ENCODE measurements around the gene STS.

The STS gene

GRCh38 chrX:7143941-7144525 is 3.5 kb upstream of the STS start:
- no peak overlapping the region for H3K27ac ChIP-seq (ENCODE audit: low read length)
- H3K27me3 ChIP-seq (ENCODE audit: insufficient read depth, low read length), result no peaks in the 10 kb centered on the region
- H3K4me3 ChIP-seq (ENCODE audit: low read length), result no peak overlapping the region
- no peaks in the 10 kb centered on the region for H3K9me3 ChIP-seq (ENCODE audit: insufficient read depth, low read depth, low read length)
- H3K9ac ChIP-seq (ENCODE audit: low read depth, low read length), result no peak overlapping the region
- no peaks in the 10 kb centered on the region for H3K4me1 ChIP-seq (ENCODE audit: insufficient read depth, low read length)
- no peaks in the 10 kb centered on the region for H3K36me3 ChIP-seq (ENCODE audit: insufficient read depth, low read depth, low read length)

- Histone ChIP-seq H3K9ac (ENCODE audit: low read depth, low read length) (no peak overlapping the region), H3K36me3 (ENCODE audit: insufficient read depth, low read depth, low read length) (no peaks in the 10 kb centered on the region), H3K27ac (ENCODE audit: low read length) (no peak overlapping the region), H3K9me3 (ENCODE audit: insufficient read depth, low read depth, low read length) (no peaks in the 10 kb centered on the region), H3K27me3 (ENCODE audit: insufficient read depth, low read length) (no peaks in the 10 kb centered on the region), H3K4me1 (ENCODE audit: insufficient read depth, low read length) (no peaks in the 10 kb centered on the region), H3K4me3 (ENCODE audit: low read length) (no peak overlapping the region)
Measured at GRCh38 chrX:7145454-7145853, 2.1 kb upstream of the STS start.

GRCh38 chrX:7146020-7146702 is 1.4 kb upstream of the STS start:
- no peak overlapping the region for H3K27ac ChIP-seq (ENCODE audit: low read length)
- H3K4me3 ChIP-seq (ENCODE audit: low read length), result no peak overlapping the region
- no peaks in the 10 kb centered on the region for H3K27me3 ChIP-seq (ENCODE audit: insufficient read depth, low read length)
- H3K36me3 ChIP-seq (ENCODE audit: insufficient read depth, low read depth, low read length), result no peaks in the 10 kb centered on the region
- H3K4me1 ChIP-seq (ENCODE audit: insufficient read depth, low read length), result no peaks in the 10 kb centered on the region
- no peaks in the 10 kb centered on the region for H3K9me3 ChIP-seq (ENCODE audit: insufficient read depth, low read depth, low read length)
- H3K9ac ChIP-seq (ENCODE audit: low read depth, low read length), result no peak overlapping the region

- no peak overlapping the region for H3K27ac ChIP-seq (ENCODE audit: low read length)
- H3K4me1 ChIP-seq (ENCODE audit: insufficient read depth, low read length), result no peaks in the 10 kb centered on the region
- peak overlapping the region; percentile 64; the same call in 1 of the 2 replicates for H3K9ac ChIP-seq (ENCODE audit: low read depth, low read length)
- no peaks in the 10 kb centered on the region for H3K9me3 ChIP-seq (ENCODE audit: insufficient read depth, low read depth, low read length)
- H3K27me3 ChIP-seq (ENCODE audit: insufficient read depth, low read length), result no peaks in the 10 kb centered on the region
- peak overlapping the region; percentile 95 for H3K4me3 ChIP-seq (ENCODE audit: low read length)
- no peaks in the 10 kb centered on the region for H3K36me3 ChIP-seq (ENCODE audit: insufficient read depth, low read depth, low read length)
Measured at GRCh38 chrX:7146703-7147412, 654 bp upstream of the STS start.

- H3K9me3 ChIP-seq (ENCODE audit: insufficient read depth, low read depth, low read length), result no peaks in the 10 kb centered on the region
- no peaks in the 10 kb centered on the region for H3K36me3 ChIP-seq (ENCODE audit: insufficient read depth, low read depth, low read length)
- peak within 1 kb of the TSS; percentile 87; the same call in 1 of the 2 replicates for H3K9ac ChIP-seq (ENCODE audit: low read depth, low read length)
- no peaks in the 10 kb centered on the region for H3K27me3 ChIP-seq (ENCODE audit: insufficient read depth, low read length)
- H3K4me1 ChIP-seq (ENCODE audit: insufficient read depth, low read length), result no peaks in the 10 kb centered on the region
- H3K27ac ChIP-seq (ENCODE audit: low read length), result no peak within 1 kb of the TSS
- H3K4me3 ChIP-seq (ENCODE audit: low read length), result peak within 1 kb of the TSS; percentile 95
Measured at GRCh38 chrX:7147978-7148854, 704 bp downstream of the STS start, which contains the start of gene PUDP. TSS of gene PUDP (minus strand) at chrX:7148153. CDS start at chrX:7148113, 40 bp downstream.

GRCh38 chrX:7149411-7149810 is 1.9 kb downstream of the STS start:
- Histone ChIP-seq H3K9me3 (ENCODE audit: insufficient read depth, low read depth, low read length) (no peaks in the 10 kb centered on the region), H3K27me3 (ENCODE audit: insufficient read depth, low read length) (no peaks in the 10 kb centered on the region), H3K36me3 (ENCODE audit: insufficient read depth, low read depth, low read length) (no peaks in the 10 kb centered on the region), H3K27ac (ENCODE audit: low read length) (no peak overlapping the region), H3K4me3 (ENCODE audit: low read length) (no peak overlapping the region), H3K9ac (ENCODE audit: low read depth, low read length) (no peak overlapping the region), H3K4me1 (ENCODE audit: insufficient read depth, low read length) (no peaks in the 10 kb centered on the region)

GRCh38 chrX:7153231-7153630 is 5.7 kb downstream of the STS start:
- Histone ChIP-seq H3K27me3 (ENCODE audit: insufficient read depth, low read length) (no peaks in the 10 kb centered on the region), H3K9ac (ENCODE audit: low read depth, low read length) (no peak overlapping the region), H3K4me1 (ENCODE audit: insufficient read depth, low read length) (no peaks in the 10 kb centered on the region; the same call in 1 of the 2 replicates), H3K27ac (ENCODE audit: low read length) (no peak overlapping the region), H3K9me3 (ENCODE audit: insufficient read depth, low read depth, low read length) (no peaks in the 10 kb centered on the region), H3K36me3 (ENCODE audit: insufficient read depth, low read depth, low read length) (no peaks in the 10 kb centered on the region), H3K4me3 (ENCODE audit: low read length) (no peak overlapping the region)

GRCh38 chrX:7154041-7154597 is 6.6 kb downstream of the STS start:
- Histone ChIP-seq H3K27ac (ENCODE audit: low read length) (no peak overlapping the region), H3K27me3 (ENCODE audit: insufficient read depth, low read length) (no peaks in the 10 kb centered on the region), H3K4me1 (ENCODE audit: insufficient read depth, low read length) (peaks cover 6% of the 10 kb centered on the region; the same call in 1 of the 2 replicates), H3K36me3 (ENCODE audit: insufficient read depth, low read depth, low read length) (no peaks in the 10 kb centered on the region), H3K4me3 (ENCODE audit: low read length) (no peak overlapping the region), H3K9me3 (ENCODE audit: insufficient read depth, low read depth, low read length) (no peaks in the 10 kb centered on the region), H3K9ac (ENCODE audit: low read depth, low read length) (no peak overlapping the region)

GRCh38 chrX:7155163-7155562 is 7.7 kb downstream of the STS start:
- Histone ChIP-seq H3K27ac (ENCODE audit: low read length) (no peak overlapping the region), H3K9me3 (ENCODE audit: insufficient read depth, low read depth, low read length) (no peaks in the 10 kb centered on the region), H3K9ac (ENCODE audit: low read depth, low read length) (no peak overlapping the region), H3K4me1 (ENCODE audit: insufficient read depth, low read length) (peaks cover 10% of the 10 kb centered on the region; the same call in 1 of the 2 replicates), H3K4me3 (ENCODE audit: low read length) (no peak overlapping the region), H3K36me3 (ENCODE audit: insufficient read depth, low read depth, low read length) (no peaks in the 10 kb centered on the region), H3K27me3 (ENCODE audit: insufficient read depth, low read length) (no peaks in the 10 kb centered on the region)

- Histone ChIP-seq H3K9ac (ENCODE audit: low read depth, low read length) (no peak overlapping the region), H3K4me3 (ENCODE audit: low read length) (no peak overlapping the region), H3K4me1 (ENCODE audit: insufficient read depth, low read length) (peaks cover 10% of the 10 kb centered on the region; the same call in 1 of the 2 replicates), H3K27ac (ENCODE audit: low read length) (no peak overlapping the region), H3K27me3 (ENCODE audit: insufficient read depth, low read length) (no peaks in the 10 kb centered on the region), H3K9me3 (ENCODE audit: insufficient read depth, low read depth, low read length) (no peaks in the 10 kb centered on the region), H3K36me3 (ENCODE audit: insufficient read depth, low read depth, low read length) (no peaks in the 10 kb centered on the region)
Measured at GRCh38 chrX:7156879-7157278, 9.4 kb downstream of the STS start.

GRCh38 chrX:7158468-7158990 is 11.0 kb downstream of the STS start:
- Histone ChIP-seq H3K4me1 (ENCODE audit: insufficient read depth, low read length) (peaks cover 10% of the 10 kb centered on the region; the same call in 1 of the 2 replicates), H3K27me3 (ENCODE audit: insufficient read depth, low read length) (no peaks in the 10 kb centered on the region), H3K9ac (ENCODE audit: low read depth, low read length) (no peak overlapping the region), H3K36me3 (ENCODE audit: insufficient read depth, low read depth, low read length) (no peaks in the 10 kb centered on the region), H3K4me3 (ENCODE audit: low read length) (no peak overlapping the region), H3K9me3 (ENCODE audit: insufficient read depth, low read depth, low read length) (no peaks in the 10 kb centered on the region), H3K27ac (ENCODE audit: low read length) (no peak overlapping the region)

Data from iPS-20b (cell line).